ENCODE measurements around the gene GLRA1.

GRCh38 chr5:151935135-151935695, 10.6 kb upstream of the GLRA1 start:
- no peak for TF ChIP-seq CTCF (IDR thresholded peaks at IDR 0.05; ENCODE audit: low read length)
- no peak for TF ChIP-seq EZH2 (IDR thresholded peaks at IDR 0.05; ENCODE audit: borderline replicate concordance, low read length)
